ENCODE results near the gene ROR2.

Gene ROR2

GRCh38 chr9:91516777-91517176, 433.3 kb downstream of the ROR2 start:
- Histone ChIP-seq H3K9me3 (ENCODE audit: insufficient read depth, low read depth, low read length) (no peaks in the 10 kb centered on the region; the same call in 1 of the 2 replicates), H4K20me1 (ENCODE audit: insufficient read depth, low read length, poor library complexity, severe bottlenecking) (no peaks in the 10 kb centered on the region), H3K27me3 (ENCODE audit: insufficient read depth, low read length, poor library complexity, severe bottlenecking) (no peaks in the 10 kb centered on the region)

GRCh38 chr9:91516081-91516480, 433.9 kb downstream of the ROR2 start:
- H3K9ac ChIP-seq (ENCODE audit: low read depth, low read length, poor library complexity, severe bottlenecking): no peak overlapping the region
- no peak overlapping the region for H3K4me3 ChIP-seq (ENCODE audit: low read length, poor library complexity, severe bottlenecking)
- no peaks in the 10 kb centered on the region for H3K4me1 ChIP-seq (ENCODE audit: insufficient read depth, low read length, poor library complexity, severe bottlenecking)
- H3K36me3 ChIP-seq (ENCODE audit: insufficient read depth, low read length): no peaks in the 10 kb centered on the region
- no peak overlapping the region for H2AFZ ChIP-seq (ENCODE audit: low read length)
- no peak overlapping the region for H3K4me2 ChIP-seq (ENCODE audit: low read depth, low read length, poor library complexity, severe bottlenecking)
- no peaks in the 10 kb centered on the region for H4K20me1 ChIP-seq (ENCODE audit: insufficient read depth, low read length, poor library complexity, severe bottlenecking)
- H3K9me2 ChIP-seq (replicated peaks; ENCODE audit: low read depth, low read length): no peaks in the 10 kb centered on the region
- H3K79me2 ChIP-seq (ENCODE audit: insufficient read depth, low read length): no peaks in the 10 kb centered on the region
- no peaks in the 10 kb centered on the region for H3K27me3 ChIP-seq (ENCODE audit: insufficient read depth, low read length, poor library complexity, severe bottlenecking)
- no peaks in the 10 kb centered on the region; the same call in 1 of the 2 replicates for H3K9me3 ChIP-seq (ENCODE audit: insufficient read depth, low read depth, low read length)
- H3F3A ChIP-seq (ENCODE audit: low read depth): no peaks in the 10 kb centered on the region
- TF ChIP-seq CTCF (conservative IDR thresholded peaks at IDR 0.05; ENCODE audit: low read length): no peak
- no peak for TF ChIP-seq EZH2phosphoT487 (IDR thresholded peaks at IDR 0.05; ENCODE audit: borderline replicate concordance)

More at GRCh38 chr9:91516777-91517176, 433.3 kb downstream of the ROR2 start:
- no peak overlapping the region for H3K4me3 ChIP-seq (ENCODE audit: low read length, poor library complexity, severe bottlenecking)
- no peaks in the 10 kb centered on the region for H3K9me2 ChIP-seq (replicated peaks; ENCODE audit: low read depth, low read length)
- H3K79me2 ChIP-seq (ENCODE audit: insufficient read depth, low read length): no peaks in the 10 kb centered on the region
- no peaks in the 10 kb centered on the region for H3F3A ChIP-seq (ENCODE audit: low read depth)
- no peaks in the 10 kb centered on the region for H3K4me1 ChIP-seq (ENCODE audit: insufficient read depth, low read length, poor library complexity, severe bottlenecking)
- no peaks in the 10 kb centered on the region for H3K36me3 ChIP-seq (ENCODE audit: insufficient read depth, low read length)
- H2AFZ ChIP-seq (ENCODE audit: low read length): no peak overlapping the region
- H3K9ac ChIP-seq (ENCODE audit: low read depth, low read length, poor library complexity, severe bottlenecking): no peak overlapping the region
- no peak for TF ChIP-seq CTCF (conservative IDR thresholded peaks at IDR 0.05; ENCODE audit: low read length)
- no peak for TF ChIP-seq EZH2phosphoT487 (IDR thresholded peaks at IDR 0.05; ENCODE audit: borderline replicate concordance)
- H3K4me2 ChIP-seq (ENCODE audit: low read depth, low read length, poor library complexity, severe bottlenecking): no peak overlapping the region

- Histone ChIP-seq H4K20me1 (ENCODE audit: insufficient read depth, low read length, poor library complexity, severe bottlenecking) (no peaks in the 10 kb centered on the region), H3K9ac (ENCODE audit: low read depth, low read length, poor library complexity, severe bottlenecking) (no peak overlapping the region), H3K4me2 (ENCODE audit: low read depth, low read length, poor library complexity, severe bottlenecking) (no peak overlapping the region), H3K4me3 (ENCODE audit: low read length, poor library complexity, severe bottlenecking) (no peak overlapping the region), H3K36me3 (ENCODE audit: insufficient read depth, low read length) (no peaks in the 10 kb centered on the region), H3K9me3 (ENCODE audit: insufficient read depth, low read depth, low read length) (no peaks in the 10 kb centered on the region; the same call in 1 of the 2 replicates), H3K79me2 (ENCODE audit: insufficient read depth, low read length) (no peaks in the 10 kb centered on the region), H3K9me2 (replicated peaks; ENCODE audit: low read depth, low read length) (no peaks in the 10 kb centered on the region), H3F3A (ENCODE audit: low read depth) (no peaks in the 10 kb centered on the region), H3K27me3 (ENCODE audit: insufficient read depth, low read length, poor library complexity, severe bottlenecking) (no peaks in the 10 kb centered on the region), H2AFZ (ENCODE audit: low read length) (no peak overlapping the region), H3K4me1 (ENCODE audit: insufficient read depth, low read length, poor library complexity, severe bottlenecking) (no peaks in the 10 kb centered on the region)
- TF ChIP-seq EZH2phosphoT487 (IDR thresholded peaks at IDR 0.05; ENCODE audit: borderline replicate concordance) (no peak), CTCF (conservative IDR thresholded peaks at IDR 0.05; ENCODE audit: low read length) (no peak)
These were observed 434.8 kb downstream of the ROR2 start for GRCh38 chr9:91515074-91515687.
